Fibroblast of the conjunctiva (primary cell): ENCODE results near the gene PKHD1.
"Not testable (repeated sequence)": the region's sequence is repeated elsewhere in the genome, so short reads cannot be mapped to it uniquely, and the experiment has no call there.

Source experiments
- DNase-seq: peaks from one replicate; pipeline ENCODE4 v3.0.0-alpha.2; 2010; ENCODE audit warnings: low read depth

The PKHD1 gene

GRCh38 chr6:51928320-51928719, 159.1 kb downstream of the PKHD1 start:
- no peak for DNase-seq

GRCh38 chr6:51927450-51927849, 160.0 kb downstream of the PKHD1 start:
- DNase-seq, result no peak

- no peak for DNase-seq
These were observed 161.3 kb downstream of the PKHD1 start for GRCh38 chr6:51926125-51926524.

- DNase-seq, result not testable (repeated sequence)
These were observed 164.9 kb downstream of the PKHD1 start for GRCh38 chr6:51922479-51922878.

GRCh38 chr6:51918347-51918746, 169.1 kb downstream of the PKHD1 start:
- not testable (repeated sequence) for DNase-seq

GRCh38 chr6:51915098-51915497, 172.3 kb downstream of the PKHD1 start:
- no peak for DNase-seq

- no peak for DNase-seq
These were observed 174.1 kb downstream of the PKHD1 start for GRCh38 chr6:51913265-51913664.

- DNase-seq, result no peak
These were observed 176.6 kb downstream of the PKHD1 start for GRCh38 chr6:51910851-51911250.

GRCh38 chr6:51908243-51908642, 179.2 kb downstream of the PKHD1 start:
- DNase-seq, result no peak

GRCh38 chr6:51901766-51902764, 185.3 kb downstream of the PKHD1 start:
- DNase-seq, result no peak

GRCh38 chr6:51893366-51893765, 194.0 kb downstream of the PKHD1 start:
- no peak for DNase-seq

- no peak for DNase-seq
These were observed 194.7 kb downstream of the PKHD1 start for GRCh38 chr6:51892750-51893149.

- DNase-seq, result no peak
These were observed 195.1 kb downstream of the PKHD1 start for GRCh38 chr6:51892339-51892738.

- no peak for DNase-seq
These were observed 195.6 kb downstream of the PKHD1 start for GRCh38 chr6:51891784-51892183.

GRCh38 chr6:51887859-51888258, 199.6 kb downstream of the PKHD1 start:
- no peak for DNase-seq

GRCh38 chr6:51885957-51886356, 201.5 kb downstream of the PKHD1 start:
- DNase-seq, result no peak

- DNase-seq, result no peak
These were observed 218.6 kb downstream of the PKHD1 start for GRCh38 chr6:51868591-51869355.

- DNase-seq, result no peak
These were observed 220.5 kb downstream of the PKHD1 start for GRCh38 chr6:51866867-51867266.

GRCh38 chr6:51865996-51866395, 221.4 kb downstream of the PKHD1 start:
- no peak for DNase-seq

GRCh38 chr6:51865176-51865575, 222.2 kb downstream of the PKHD1 start:
- no peak for DNase-seq

- DNase-seq, result no peak
These were observed 230.3 kb downstream of the PKHD1 start for GRCh38 chr6:51857134-51857533.

GRCh38 chr6:51856508-51856907, 230.9 kb downstream of the PKHD1 start:
- no peak for DNase-seq
